ENCODE measurements around the gene SMURF1. TPM values are rescaled to one million over a fixed set of nuclear protein-coding genes. Genes with fewer than 3 reads are reported as not detected.

The SMURF1 gene
- total RNA-seq, 2 donors from 2014 or later: 33.8 to 40.9 TPM

GRCh38 chr7:99124236-99124635 is 19.7 kb downstream of the SMURF1 start:
- Histone ChIP-seq H3K27me3 (replicated peaks; ENCODE audit: insufficient read depth) (no peaks in the 10 kb centered on the region), H3K36me3 (no peaks in the 10 kb centered on the region), H3K4me1 (ENCODE audit: control insufficient read depth in 1 of 2, low read depth in 2 of 2) (peaks cover 72 to 90% of the 10 kb centered on the region in 2 donors), H3K4me3 (peak overlapping the region; percentile 13), H3K9me3 (no peaks in the 10 kb centered on the region), H3K27ac (peak overlapping the region; percentile 83 to 92)
- DNase-seq (ENCODE audit: low spot score) (no peak), ATAC-seq (ENCODE audit: insufficient number of reproducible peaks, low FRiP score, low read depth) (no peak)
- TF ChIP-seq, protein P1, sequence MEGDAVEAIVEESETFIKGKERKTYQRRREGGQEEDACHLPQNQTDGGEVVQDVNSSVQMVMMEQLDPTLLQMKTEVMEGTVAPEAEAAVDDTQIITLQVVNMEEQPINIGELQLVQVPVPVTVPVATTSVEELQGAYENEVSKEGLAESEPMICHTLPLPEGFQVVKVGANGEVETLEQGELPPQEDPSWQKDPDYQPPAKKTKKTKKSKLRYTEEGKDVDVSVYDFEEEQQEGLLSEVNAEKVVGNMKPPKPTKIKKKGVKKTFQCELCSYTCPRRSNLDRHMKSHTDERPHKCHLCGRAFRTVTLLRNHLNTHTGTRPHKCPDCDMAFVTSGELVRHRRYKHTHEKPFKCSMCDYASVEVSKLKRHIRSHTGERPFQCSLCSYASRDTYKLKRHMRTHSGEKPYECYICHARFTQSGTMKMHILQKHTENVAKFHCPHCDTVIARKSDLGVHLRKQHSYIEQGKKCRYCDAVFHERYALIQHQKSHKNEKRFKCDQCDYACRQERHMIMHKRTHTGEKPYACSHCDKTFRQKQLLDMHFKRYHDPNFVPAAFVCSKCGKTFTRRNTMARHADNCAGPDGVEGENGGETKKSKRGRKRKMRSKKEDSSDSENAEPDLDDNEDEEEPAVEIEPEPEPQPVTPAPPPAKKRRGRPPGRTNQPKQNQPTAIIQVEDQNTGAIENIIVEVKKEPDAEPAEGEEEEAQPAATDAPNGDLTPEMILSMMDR (IDR thresholded peaks at IDR 0.05): no peak

- Histone ChIP-seq H3K36me3 (no peaks in the 10 kb centered on the region), H3K27ac (peak overlapping the region; percentile 83 to 92), H3K4me3 (no peak overlapping the region), H3K4me1 (ENCODE audit: control insufficient read depth in 1 of 2, low read depth in 2 of 2) (peaks cover 72 to 90% of the 10 kb centered on the region in 2 donors), H3K9me3 (no peaks in the 10 kb centered on the region), H3K27me3 (replicated peaks; ENCODE audit: insufficient read depth) (no peaks in the 10 kb centered on the region)
- TF ChIP-seq, protein P1 (IDR thresholded peaks at IDR 0.05): no peak
- DNase-seq (ENCODE audit: low spot score) (no peak), ATAC-seq (ENCODE audit: insufficient number of reproducible peaks, low FRiP score, low read depth) (no peak)
Measured at GRCh38 chr7:99123571-99124033, 20.3 kb downstream of the SMURF1 start.

DNA sequence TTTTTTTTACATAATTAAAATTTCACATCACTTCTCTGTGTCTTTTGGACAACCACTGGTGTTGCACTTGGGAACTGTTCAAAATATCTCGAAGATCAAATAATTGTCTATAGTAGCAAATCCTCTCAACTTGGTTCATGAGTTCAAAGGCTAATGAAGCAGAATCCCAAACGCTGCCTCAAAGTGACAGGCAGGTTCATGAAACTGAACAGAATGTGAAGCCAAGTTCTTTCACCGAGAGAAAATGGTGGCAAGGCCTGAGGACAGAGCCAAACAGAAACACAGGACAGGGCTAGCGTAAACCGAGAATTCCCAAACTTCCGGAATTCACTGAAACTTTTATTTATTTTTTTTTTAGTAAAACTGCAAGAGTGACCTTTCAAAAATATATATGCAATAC is 21.1 kb downstream of the SMURF1 start:
- Histone ChIP-seq H3K27ac (peak overlapping the region; percentile 83 to 92), H3K4me3 (no peak overlapping the region), H3K27me3 (replicated peaks; ENCODE audit: insufficient read depth) (no peaks in the 10 kb centered on the region), H3K9me3 (no peaks in the 10 kb centered on the region), H3K36me3 (no peaks in the 10 kb centered on the region), H3K4me1 (ENCODE audit: control insufficient read depth in 1 of 2, low read depth in 2 of 2) (peaks cover 65 to 90% of the 10 kb centered on the region in 2 donors)
- TF ChIP-seq, protein P1 (IDR thresholded peaks at IDR 0.05): no peak
- DNase-seq (ENCODE audit: low spot score): no peak
- no peak for ATAC-seq (ENCODE audit: insufficient number of reproducible peaks, low FRiP score, low read depth)

DNA sequence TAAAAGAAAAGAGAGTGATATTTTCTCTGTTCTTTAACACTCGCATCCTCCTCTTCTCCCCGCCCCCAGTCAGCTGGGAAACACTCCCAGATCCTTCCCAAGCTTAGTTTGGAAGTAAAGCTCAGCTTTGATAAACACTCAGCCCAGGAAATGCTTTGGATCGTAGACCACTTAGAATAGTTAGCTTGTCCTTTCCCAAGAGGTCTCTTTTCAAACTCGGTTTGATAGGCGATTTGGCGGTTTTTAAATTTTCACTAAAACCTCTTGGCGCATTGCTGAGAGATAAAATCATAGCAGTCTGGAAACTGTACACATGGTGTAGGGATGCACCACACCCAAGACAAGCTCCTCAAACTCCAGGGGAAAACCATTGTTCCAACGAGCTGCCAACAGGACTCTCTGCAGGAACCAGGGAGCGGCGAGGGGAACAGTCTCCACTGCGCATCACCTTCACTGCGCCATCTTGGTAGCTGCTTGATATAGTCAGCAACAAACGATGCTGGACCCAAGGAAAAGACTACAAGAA is 22.3 kb downstream of the SMURF1 start:
- peak overlapping the region; percentile 83 to 92 for H3K27ac ChIP-seq
- DNase-seq (ENCODE audit: low spot score) (no peak), ATAC-seq (ENCODE audit: insufficient number of reproducible peaks, low FRiP score, low read depth) (no peak)
- H3K4me3 ChIP-seq: peak overlapping the region; percentile 52
- peaks cover 56 to 80% of the 10 kb centered on the region in 2 donors for H3K4me1 ChIP-seq (ENCODE audit: control insufficient read depth in 1 of 2, low read depth in 2 of 2)
- no peaks in the 10 kb centered on the region for H3K9me3 ChIP-seq
- H3K27me3 ChIP-seq (replicated peaks; ENCODE audit: insufficient read depth): no peaks in the 10 kb centered on the region
- TF ChIP-seq, protein P1 (IDR thresholded peaks at IDR 0.05): no peak
- H3K36me3 ChIP-seq: no peaks in the 10 kb centered on the region

GRCh38 chr7:99120916-99121315 is 23.0 kb downstream of the SMURF1 start:
- no peaks in the 10 kb centered on the region for H3K9me3 ChIP-seq
- ATAC-seq (ENCODE audit: insufficient number of reproducible peaks, low FRiP score, low read depth): no peak
- peak overlapping the region; percentile 52 for H3K4me3 ChIP-seq
- H3K4me1 ChIP-seq (ENCODE audit: control insufficient read depth in 1 of 2, low read depth in 2 of 2): peaks cover 58 to 84% of the 10 kb centered on the region in 2 donors
- DNase-seq (ENCODE audit: low spot score): no peak
- H3K27me3 ChIP-seq (replicated peaks; ENCODE audit: insufficient read depth): no peaks in the 10 kb centered on the region
- no peaks in the 10 kb centered on the region for H3K36me3 ChIP-seq
- H3K27ac ChIP-seq: peak overlapping the region; percentile 83 to 92
- TF ChIP-seq, protein P1 (IDR thresholded peaks at IDR 0.05): no peak
